Inferior parietal cortex (tissue), 1 donor: Measurements from ENCODE around the gene SOD2.
A peak's percentile ranks its signal among the peaks of the same experiment; 100 is the strongest.
"Not testable (repeated sequence)": the region's sequence is repeated elsewhere in the genome, so short reads cannot be mapped to it uniquely, and the experiment has no call there.

ENCODE experiments used
- DNase-seq: peaks from one replicate; pipeline ENCODE4 v3.0.0-alpha.2; 2016; ENCODE audit errors: extremely low spot score

Gene SOD2

DNA sequence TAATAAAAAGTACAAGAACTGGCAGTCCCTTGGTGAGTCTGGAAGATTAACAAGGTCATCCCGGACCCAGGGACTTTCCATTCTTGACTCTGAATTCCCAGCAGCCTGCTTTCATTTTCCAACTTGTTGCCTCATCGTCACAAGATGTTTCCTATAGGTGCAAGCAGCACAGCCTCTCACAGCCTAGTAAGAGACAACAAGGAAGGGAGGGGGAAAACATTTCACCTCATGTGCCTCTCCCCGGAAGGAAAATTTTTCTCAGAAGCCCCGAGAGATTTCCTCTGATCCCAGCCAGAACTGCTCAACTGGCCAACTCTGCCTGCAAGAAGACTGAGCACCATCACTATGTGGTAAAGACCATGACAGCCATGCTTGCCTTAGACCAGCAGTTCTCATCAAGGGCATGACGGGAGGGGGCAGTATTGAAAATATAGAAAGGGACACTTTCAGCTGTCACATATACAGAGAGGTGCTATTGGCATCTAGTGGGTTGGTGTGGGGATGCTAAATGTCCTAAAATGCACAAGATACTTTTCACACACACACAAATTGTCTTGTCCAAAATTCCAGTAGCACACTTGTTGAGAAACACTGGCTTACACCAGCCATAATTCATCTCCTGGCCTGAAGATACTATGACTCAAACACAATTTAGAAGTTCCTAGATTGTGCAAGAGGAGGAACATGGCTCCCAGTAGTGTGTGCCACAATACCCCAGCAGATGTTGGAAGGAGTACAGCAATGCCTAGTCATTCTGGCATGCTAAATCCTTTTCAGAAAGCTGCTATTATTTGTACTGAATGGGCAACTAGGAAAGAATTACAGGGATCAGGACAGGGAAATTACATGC is 23.4 kb upstream of the SOD2 start:
- DNase-seq = peak; percentile 47

- no peak for DNase-seq
Observed at GRCh38 chr6:159715605-159716004, 22.6 kb upstream of the SOD2 start.

DNA sequence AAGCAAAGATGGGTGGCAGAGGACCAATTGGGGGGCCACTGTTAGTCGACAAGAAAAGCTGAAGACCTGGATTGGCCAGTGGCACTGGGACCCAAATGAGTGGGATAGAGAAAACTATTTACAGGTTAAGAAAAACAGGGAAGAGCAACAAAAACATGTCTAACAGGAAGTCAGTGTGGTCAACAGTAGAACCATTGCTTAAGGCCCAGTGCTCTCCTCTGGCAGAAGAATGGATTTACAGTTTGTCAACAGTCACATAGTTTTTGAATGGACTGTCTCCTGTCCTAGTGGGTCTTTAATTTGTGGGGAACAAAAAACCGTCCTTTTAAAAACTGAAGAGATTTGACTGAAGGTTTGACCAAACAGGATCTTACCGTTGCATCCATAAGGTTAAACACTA is 22.1 kb upstream of the SOD2 start:
- DNase-seq = no peak

DNA sequence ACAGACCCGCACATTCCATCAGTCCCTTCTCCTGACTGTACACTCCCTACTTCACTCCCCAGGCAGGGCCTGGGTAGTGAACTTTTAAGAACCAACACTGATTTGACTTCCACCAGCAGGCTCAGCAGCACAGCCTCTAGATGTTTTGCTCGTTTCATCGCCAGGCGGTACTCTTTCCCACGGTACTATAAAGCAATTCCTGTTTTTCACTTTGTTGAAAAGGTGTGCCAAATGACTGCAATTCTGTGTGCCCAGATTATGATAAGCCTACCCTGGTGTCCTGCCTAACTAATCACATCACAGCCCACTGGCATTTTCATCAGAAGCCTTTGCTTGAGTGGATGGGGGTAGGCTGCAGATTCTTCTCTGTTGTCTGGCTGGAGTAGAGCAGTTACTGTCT is 21.4 kb upstream of the SOD2 start:
- DNase-seq = no peak

GRCh38 chr6:159713984-159714383 is 20.9 kb upstream of the SOD2 start:
- DNase-seq = no peak

DNA sequence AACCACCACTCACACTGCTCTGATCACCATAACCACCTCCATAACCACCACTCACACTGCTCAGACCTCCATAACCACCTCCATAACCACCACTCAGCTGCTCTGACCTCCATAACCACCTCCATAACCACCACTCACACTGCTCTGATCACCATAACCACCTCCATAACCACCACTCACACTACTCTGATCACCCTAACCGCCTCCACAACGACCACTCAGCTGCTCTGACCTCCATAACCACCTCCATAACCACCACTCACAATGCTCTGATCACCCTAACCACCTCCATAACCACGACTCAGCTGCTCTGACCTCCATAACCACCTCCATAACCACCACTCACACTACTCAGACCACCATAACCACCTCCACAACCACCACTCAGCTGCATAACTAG is 19.3 kb upstream of the SOD2 start:
- DNase-seq = not testable (repeated sequence)

DNA sequence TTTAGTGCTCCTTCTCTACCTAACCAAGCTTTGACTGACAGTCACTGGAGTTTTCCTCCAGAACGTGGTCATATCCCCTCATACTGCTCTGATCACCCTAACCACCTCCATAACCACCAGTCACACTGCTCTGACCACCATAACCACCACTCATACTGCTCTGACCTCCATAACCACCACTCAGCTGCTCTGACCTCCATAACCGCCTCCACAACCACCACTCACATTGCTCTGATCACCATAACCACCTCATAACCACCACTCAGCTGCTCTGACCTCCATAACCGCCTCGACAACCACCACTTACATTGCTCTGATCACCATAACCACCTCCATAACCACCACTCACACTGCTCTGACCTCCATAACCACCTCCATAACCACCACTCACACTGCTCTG is 17.6 kb upstream of the SOD2 start:
- DNase-seq = not testable (repeated sequence)

GRCh38 chr6:159701413-159701999 is 8.5 kb upstream of the SOD2 start:
- DNase-seq = no peak

GRCh38 chr6:159700970-159701369 is 7.9 kb upstream of the SOD2 start:
- DNase-seq = no peak

- no peak for DNase-seq
Observed at GRCh38 chr6:159695984-159696383, 2.9 kb upstream of the SOD2 start.

- peak; percentile 35 for DNase-seq
Observed at GRCh38 chr6:159693894-159694545, 979 bp upstream of the SOD2 start.

- peak; percentile 33 for DNase-seq
Observed at GRCh38 chr6:159692303-159693127, 526 bp downstream of the SOD2 start.

- no peak for DNase-seq
Observed at GRCh38 chr6:159691963-159692287, 1.1 kb downstream of the SOD2 start.

DNA sequence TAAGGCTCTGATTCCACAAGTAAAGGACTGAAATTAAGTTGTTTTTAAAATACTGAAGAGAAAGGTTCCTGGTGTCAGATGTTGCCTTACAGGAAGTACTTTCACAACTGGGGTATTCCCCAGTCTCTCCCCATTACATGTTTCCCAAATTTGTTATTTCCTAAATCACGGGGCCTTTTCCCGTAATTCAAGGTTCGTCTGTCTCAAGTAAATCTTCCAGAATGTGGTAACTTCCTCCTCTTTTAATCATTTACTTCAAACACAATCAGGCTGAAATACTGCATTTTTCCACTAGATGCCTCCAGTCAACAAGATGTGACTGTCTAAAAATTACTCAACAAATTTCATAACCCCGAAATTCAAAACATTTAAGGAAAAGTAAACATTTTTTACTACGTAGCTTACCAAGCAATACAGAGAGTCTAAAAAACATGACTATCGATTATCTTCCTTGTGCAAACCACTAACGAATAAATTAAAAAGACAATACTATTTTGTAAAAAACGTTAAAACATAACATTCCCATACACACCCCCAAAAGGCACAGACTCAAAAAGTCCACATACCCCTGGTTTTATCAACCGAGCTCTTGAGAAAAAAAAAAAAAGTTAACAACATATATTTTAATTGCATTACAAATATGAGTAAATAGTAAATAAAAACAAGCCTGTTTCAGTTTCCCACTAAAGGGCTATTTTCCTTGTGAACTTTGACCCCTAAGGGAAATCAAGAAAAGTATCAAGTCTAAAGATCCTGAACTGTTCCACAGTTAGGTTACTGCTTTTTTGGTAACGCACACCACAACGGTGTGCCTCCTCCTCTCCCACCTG is 1.7 kb downstream of the SOD2 start:
- peak; percentile 83 for DNase-seq

GRCh38 chr6:159690135-159690534 is 2.9 kb downstream of the SOD2 start:
- DNase-seq = not testable (repeated sequence)

- DNase-seq = no peak
Observed at GRCh38 chr6:159689001-159689400, 4.0 kb downstream of the SOD2 start.

DNA sequence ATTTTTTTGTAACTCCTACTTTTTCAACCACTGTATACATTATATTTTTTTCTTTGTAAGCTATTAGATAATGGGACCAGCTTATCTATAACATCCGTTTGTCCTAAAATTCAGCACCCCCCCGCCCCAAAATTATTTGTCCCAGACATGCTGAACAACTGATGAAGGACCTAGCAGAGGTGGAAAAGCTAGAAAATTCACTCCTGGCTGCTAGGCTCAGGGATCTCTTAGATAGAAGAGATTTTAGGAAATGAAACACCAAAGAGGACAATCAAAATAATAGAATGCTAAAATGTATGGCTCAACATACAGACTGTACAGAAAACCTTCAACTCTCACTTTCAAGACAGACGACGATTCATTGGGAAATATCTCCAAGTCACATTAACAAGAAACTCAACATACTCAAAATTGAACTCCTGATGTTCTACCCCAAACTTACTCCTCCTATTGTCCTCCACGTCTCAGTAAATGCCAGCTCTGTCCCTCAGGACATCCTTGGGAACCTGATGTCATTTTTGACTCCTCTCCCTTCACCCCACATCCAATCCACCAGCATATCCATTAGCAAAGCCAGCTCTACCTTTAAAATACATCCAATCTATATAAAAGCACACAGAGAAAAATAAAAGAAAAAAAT is 4.7 kb downstream of the SOD2 start:
- DNase-seq = no peak

DNA sequence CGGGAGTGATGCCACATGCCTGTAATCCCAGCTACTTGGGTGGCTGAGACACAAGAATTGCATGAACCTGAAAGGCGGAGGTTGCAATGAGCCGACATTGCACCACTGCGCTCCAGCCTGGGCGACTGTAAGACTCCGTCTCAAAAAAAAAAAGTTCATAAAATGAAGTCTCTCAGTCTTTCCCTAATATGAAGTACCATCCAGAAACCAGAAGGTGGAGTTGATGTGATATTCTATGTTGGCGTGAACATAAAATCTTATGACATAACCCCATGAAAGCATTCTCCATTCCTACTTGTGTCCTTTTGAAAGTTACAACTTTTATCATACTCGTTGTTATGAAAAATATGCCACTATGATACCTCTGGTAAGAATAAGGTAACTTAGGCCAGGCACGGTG is 5.7 kb downstream of the SOD2 start:
- DNase-seq = no peak

DNA sequence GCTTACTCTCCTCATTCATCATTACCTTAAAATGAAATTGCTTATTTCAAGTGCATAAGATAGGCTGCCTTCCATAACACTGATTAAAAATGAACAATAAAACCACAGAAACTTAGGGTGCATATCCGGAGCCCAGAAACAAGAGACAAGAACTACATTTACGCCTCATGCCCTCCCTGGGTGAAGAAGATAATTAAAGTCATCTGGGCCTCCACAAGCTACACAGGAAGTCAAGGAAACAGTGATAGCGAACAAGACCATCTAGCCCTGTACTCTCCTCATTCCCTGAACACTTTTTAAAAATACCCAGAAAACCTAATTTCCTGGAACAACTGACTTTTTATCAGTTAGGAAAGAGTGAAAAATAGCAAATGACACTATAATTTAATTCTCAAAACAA is 6.3 kb downstream of the SOD2 start:
- DNase-seq = no peak

GRCh38 chr6:159686040-159686439 is 7.0 kb downstream of the SOD2 start:
- DNase-seq = no peak

DNA sequence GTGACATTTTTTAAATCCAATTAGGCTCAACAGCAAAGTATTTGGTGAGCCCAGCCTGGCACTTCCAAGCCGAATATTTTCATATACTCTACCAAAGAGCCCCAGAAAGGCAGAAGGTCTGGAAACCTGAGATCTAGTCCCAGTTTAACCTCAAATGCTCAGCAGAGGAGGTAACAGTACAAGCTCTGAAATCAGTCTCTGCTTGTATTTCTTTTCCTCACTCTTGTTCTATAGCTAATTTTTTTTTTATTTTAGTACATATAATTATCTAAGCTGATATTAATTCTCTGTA is 9.1 kb downstream of the SOD2 start:
- DNase-seq = no peak
